K562 (cell line): ENCODE results near the gene SDE2. TPM values are rescaled to one million over a fixed set of nuclear protein-coding genes. Genes with fewer than 3 reads are reported as not detected.

Experiments
- ARID3B ChIP-seq: fragments of 250-450 bp; sonication (Bioruptor Pico); IDR thresholded peaks from 2 replicates; pipeline ENCODE4 v1.4.0; 2020; ENCODE audit warnings: borderline replicate concordance
- HMGN3 ChIP-seq: IDR thresholded peaks from 2 replicates; pipeline ENCODE4 v1.6.1; 2011; ENCODE audit warnings: borderline replicate concordance, low read depth, mild to moderate bottlenecking, mixed read lengths, low read length; ENCODE audit not compliant: insufficient read length; ENCODE audit errors: extremely low read depth
- MAZ ChIP-seq, 2 experiments: fragments of 450-650 bp in 1 of 2; sonication (generic) in 1 of 2; formaldehyde crosslinking; IDR thresholded peaks in 1 of 2; conservative IDR thresholded peaks in 1 of 2; 2 replicates each; pipeline versions ENCODE4 v1.4.0 to v1.5.0; 2020; ENCODE audit warnings: mild to moderate bottlenecking in 1 of 2, missing genetic modification reagents in 1 of 2
- SAP30 ChIP-seq: fragments of 200-600 bp; sonication (generic); IDR thresholded peaks from 2 replicates; pipeline ENCODE4 v1.6.1; 2012; ENCODE audit warnings: borderline replicate concordance, low read depth, mild to moderate bottlenecking, moderate library complexity, low read length, control low read depth, inconsistent platforms; ENCODE audit not compliant: insufficient read depth, poor library complexity, severe bottlenecking
- UBTF ChIP-seq, 2 experiments: IDR thresholded peaks; 2 replicates each; pipeline ENCODE4 v1.6.1; 2012; ENCODE audit warnings: improper control_type of control experiment in 2 of 2, low read depth in 2 of 2, low read length in 2 of 2, borderline replicate concordance in 1 of 2
- ZBTB40 ChIP-seq, 2 experiments: fragments of 450-650 bp in 1 of 2; sonication (generic) in 1 of 2; formaldehyde crosslinking in 1 of 2; IDR thresholded peaks; 2 replicates each; pipeline versions ENCODE4 v1.7.1 to v1.9.0; 2016 to 2022; ENCODE audit warnings: inconsistent platforms in 1 of 2, mild to moderate bottlenecking in 1 of 2, missing genetic modification reagents in 1 of 2
- polyA plus RNA-seq, 8 experiments: library from polyadenylated mRNA; depleted of rRNA in 4 of 8; stranded (reverse) in 5 of 8; unstranded in 3 of 8; fragments of >200 nt; fragmentation: Nextera tagmentation in 2 of 8; fragmentation: Illumina TruSeq in 1 of 8; extraction: Ambion mirVana in 2 of 8; extraction: Trizol in 1 of 8; gene quantifications; 2 replicates each; pipeline versions ENCODE4 v1.2.1 to v1.2.3, GENCODE V29; 2011 to 2014; ENCODE audit warnings: inconsistent platforms in 1 of 8, missing spikeins in 1 of 8
- total RNA-seq, 7 experiments: library from RNA; depleted of rRNA in 6 of 7; stranded (reverse); fragments of >200 nt in 6 of 7; fragmentation: Illumina TruSeq in 2 of 7; extraction: Trizol in 2 of 7; gene quantifications; 2 replicates each; pipeline versions ENCODE4 v1.2.1 to v1.2.3, GENCODE V29; 2011 to 2021; ENCODE audit warnings: low replicate concordance in 1 of 7

Gene SDE2
- total and polyA plus RNA-seq, 9 of the 15 experiments (the other 6 are each of a cell fraction or from before 2014, with no cell fraction given), result 14.3 to 62.3 (median 46.0) TPM

- TF ChIP-seq ZBTB40 (IDR thresholded peaks at IDR 0.05), result no peak
- no peak for TF ChIP-seq ZBTB40 (CRISPR knock-in tag; IDR thresholded peaks at IDR 0.05)
- no peak for TF ChIP-seq SAP30
- no peak for TF ChIP-seq ARID3B (CRISPR knock-in tag)
- TF ChIP-seq UBTF (IDR thresholded peaks at IDR 0.05; ENCODE audit: borderline replicate concordance in 1 of 2, low read depth in 2 of 2, low read length in 2 of 2), result no peak
- TF ChIP-seq HMGN3, result no peak
- no peak for TF ChIP-seq MAZ (CRISPR knock-in tag; conservative IDR thresholded peaks at IDR 0.05 in 1 of 2, IDR thresholded peaks at IDR 0.05 in 1 of 2)
These were observed 54.8 kb downstream of the SDE2 start (continued) for GRCh38 chr1:225944387-225944786.
